K562 (cell line): Measurements from ENCODE around the gene HDLBP. TPM values are rescaled to one million over a fixed set of nuclear protein-coding genes. Genes with fewer than 3 reads are reported as not detected.

Source experiments
- ATAC-seq: fragments of 200-7000 bp; cut with Tn5 transposase; 3 replicates; pipeline ENCODE4 v1.9.1; 2020; ENCODE audit warnings: moderate library complexity
- BruUV-seq: library from RNA; stranded (reverse); fragments of 400-500 nt; replicated peaks from 2 replicates; lab custom pipeline; 2021; lab: Mats Ljungman, UMichigan
- CTCF ChIA-PET: fragments of 300-600 bp; formaldehyde crosslinking; extraction: SDS; loops from one replicate; lab custom pipeline; 2021; ENCODE audit warnings: low intra/inter-chr PET ratio; lab: Yijun Ruan, JAX
- POLR2A ChIA-PET: fragments of 300-600, 350-650 bp; sonication (Branson Sonifier 250); formaldehyde crosslinking; extraction: SDS; loops from one replicate; lab custom pipeline; 2021; ENCODE audit warnings: antibody characterized with exemption, inconsistent platforms; lab: Yijun Ruan, JAX
- DNase-seq, 4 experiments: peaks; one replicate each; pipeline versions ENCODE4 v3.0.0 to v3.0.0-alpha.2; 2011 to 2018; ENCODE audit warnings: low spot score in 3 of 4, mixed read lengths in 3 of 4; ENCODE audit errors: extremely low read depth in 1 of 4
- FAIRE-seq: peaks from 2 replicates; lab custom pipeline; 2011; peaks lifted over from hg19 to GRCh38; lab: Jason Lieb, UNC
- H2AFZ ChIP-seq: 2 replicates; pipeline ENCODE4 v1.6.0; 2011; ENCODE audit warnings: low read depth, low read length, control low read depth, inconsistent platforms
- H3K27ac ChIP-seq: fragments of 200-600 bp; 3 replicates; pipeline ENCODE4 v1.8.0; 2011; ENCODE audit warnings: low read depth, mild to moderate bottlenecking, control low read depth, inconsistent platforms, low read length, moderate library complexity, mixed read lengths; ENCODE audit errors: extremely low read depth
- H3K27me3 ChIP-seq, 2 experiments: fragments of 300-600 bp in 1 of 2; 2 replicates in 1 of 2; 3 replicates in 1 of 2; pipeline versions ENCODE4 v1.6.0 to v1.8.0; 2011; ENCODE audit warnings: inconsistent platforms in 2 of 2, low read length in 2 of 2, mild to moderate bottlenecking in 1 of 2, mixed read lengths in 1 of 2, moderate library complexity in 1 of 2; ENCODE audit not compliant: control insufficient read depth in 2 of 2, insufficient read depth in 2 of 2
- H3K36me3 ChIP-seq: fragments of 300-600 bp; 3 replicates; pipeline ENCODE4 v1.8.0; 2011; ENCODE audit warnings: mild to moderate bottlenecking, low read length, inconsistent platforms; ENCODE audit not compliant: control insufficient read depth, insufficient read depth
- H3K4me1 ChIP-seq, 2 experiments: fragments of 200-600 bp in 1 of 2; replicated peaks in 1 of 2; 2 replicates in 1 of 2; 3 replicates in 1 of 2; pipeline versions ENCODE4 v1.5.1 to v1.8.0; 2011; ENCODE audit warnings: inconsistent platforms in 2 of 2, low read length in 2 of 2, mild to moderate bottlenecking in 1 of 2, mixed read lengths in 1 of 2, moderate library complexity in 1 of 2; ENCODE audit not compliant: control insufficient read depth in 2 of 2, insufficient read depth in 2 of 2
- H3K4me2 ChIP-seq: 2 replicates; pipeline ENCODE4 v1.6.1; 2011; ENCODE audit warnings: low read length, control low read depth, inconsistent platforms, mixed read lengths; ENCODE audit not compliant: insufficient read depth
- H3K4me3 ChIP-seq: fragments of 200-600 bp; sonication (generic), shearing (Covaris generic); 2 replicates; pipeline ENCODE4 v1.5.1; 2016; ENCODE audit warnings: control low read depth, inconsistent platforms
- H3K79me2 ChIP-seq: fragments of 200-600 bp; 3 replicates; pipeline ENCODE4 v1.8.0; 2011; ENCODE audit warnings: low read length, inconsistent platforms; ENCODE audit not compliant: control insufficient read depth, insufficient read depth
- H3K9ac ChIP-seq, 2 experiments: 2 replicates each; pipeline versions ENCODE4 v1.6.0 to v1.6.1; 2011; ENCODE audit warnings: low read depth in 2 of 2, low read length in 2 of 2, control low read depth in 1 of 2, inconsistent platforms in 1 of 2, mild to moderate bottlenecking in 1 of 2, mixed read lengths in 1 of 2; ENCODE audit not compliant: insufficient read depth in 1 of 2
- H3K9me1 ChIP-seq: one replicate; pipeline ENCODE4 v1.6.0; 2011; ENCODE audit warnings: inconsistent platforms, mild to moderate bottlenecking, low read length, moderate library complexity; ENCODE audit not compliant: control insufficient read depth, insufficient read depth
- H3K9me3 ChIP-seq: replicated peaks from 2 replicates; pipeline ENCODE4 v1.5.1; 2011; ENCODE audit warnings: low read depth, low read length, inconsistent platforms; ENCODE audit not compliant: control insufficient read depth, insufficient read depth
- H4K20me1 ChIP-seq: replicated peaks from 2 replicates; pipeline ENCODE4 v1.6.1; 2011; ENCODE audit warnings: low read length, inconsistent platforms, mixed read lengths; ENCODE audit not compliant: control insufficient read depth, insufficient read depth
- CAMTA2 ChIP-seq: fragments of 250-450 bp; sonication (Bioruptor Pico); conservative IDR thresholded peaks from 2 replicates; pipeline ENCODE4 v1.5.1; 2022
- ELF4 ChIP-seq: fragments of 450-650 bp; formaldehyde crosslinking; IDR thresholded peaks from 2 replicates; pipeline ENCODE4 v1.4.0; 2022; ENCODE audit warnings: missing genetic modification characterization
- FOXK1 ChIP-seq: sonication (generic); formaldehyde crosslinking; IDR thresholded peaks from 2 replicates; pipeline ENCODE4 v1.8.0; 2022; ENCODE audit warnings: missing genetic modification reagents, mild to moderate bottlenecking, borderline replicate concordance
- MEF2D ChIP-seq: conservative IDR thresholded peaks from 2 replicates; pipeline ENCODE4 v1.6.1; 2016; ENCODE audit warnings: low read depth, missing genetic modification characterization, missing compliant biosample characterization
- SRF ChIP-seq, 2 experiments: fragments of 250-450, 450-650 bp in 1 of 2; sonication (Bioruptor Pico) in 1 of 2; sonication (generic) in 1 of 2; formaldehyde crosslinking; IDR thresholded peaks; 2 replicates each; pipeline versions ENCODE4 v1.5.0 to v1.5.1; 2020 to 2022; ENCODE audit warnings: mild to moderate bottlenecking in 1 of 2, missing genetic modification reagents in 1 of 2
- TCF7L2 ChIP-seq: fragments of 150-350 bp; IDR thresholded peaks from 2 replicates; pipeline ENCODE4 v1.6.1; 2016; ENCODE audit warnings: low read depth, mild to moderate bottlenecking, low read length, moderate library complexity
- YBX1 ChIP-seq: fragments of 450-650 bp; IDR thresholded peaks from 2 replicates; pipeline ENCODE4 v1.7.1; 2016; ENCODE audit warnings: mild to moderate bottlenecking
- WGBS: fragments of 100-300 bp; shearing (Covaris generic); methylation state at CpG from one replicate; pipeline ENCODE4 v1.1.6; 2016; ENCODE audit warnings: low coverage, mixed read lengths; ENCODE audit not compliant: insufficient coverage; ENCODE audit errors: missing lambda C conversion rate; 5-methylcytosine and 5-hydroxymethylcytosine counted together
- in situ Hi-C: fragments of 300-500 bp; cut with MboI; formaldehyde crosslinking; loops from 4 replicates; pipeline ENCODE4 v1.15.0; 2018; ENCODE audit warnings: inconsistent platforms, mixed read lengths
- intact Hi-C: fragments of 100-400 bp; cut with micrococcal nuclease; formaldehyde crosslinking; loops from 2 replicates; pipeline ENCODE4 v1.14.2; 2022
- polyA plus RNA-seq, 8 experiments: library from polyadenylated mRNA; depleted of rRNA in 4 of 8; stranded (reverse) in 5 of 8; unstranded in 3 of 8; fragments of >200 nt; fragmentation: Nextera tagmentation in 2 of 8; fragmentation: Illumina TruSeq in 1 of 8; extraction: Ambion mirVana in 2 of 8; extraction: Trizol in 1 of 8; gene quantifications; 2 replicates each; pipeline versions ENCODE4 v1.2.1 to v1.2.3, GENCODE V29; 2011 to 2014; ENCODE audit warnings: inconsistent platforms in 1 of 8, missing spikeins in 1 of 8
- total RNA-seq, 7 experiments: library from RNA; depleted of rRNA in 6 of 7; stranded (reverse); fragments of >200 nt in 6 of 7; fragmentation: Illumina TruSeq in 2 of 7; extraction: Trizol in 2 of 7; gene quantifications; 2 replicates each; pipeline versions ENCODE4 v1.2.1 to v1.2.3, GENCODE V29; 2011 to 2021; ENCODE audit warnings: low replicate concordance in 1 of 7
- TF ChIP-seq, protein P1 (sequence below): sonication (generic); formaldehyde crosslinking; IDR thresholded peaks from 2 replicates; pipeline ENCODE4 v1.9.0; 2022; ENCODE audit warnings: mild to moderate bottlenecking, missing genetic modification reagents
- TF ChIP-seq, protein P2 (sequence below): fragments of 250-450 bp; sonication (Bioruptor Pico); IDR thresholded peaks from 2 replicates; pipeline ENCODE4 v1.6.1; 2021; ENCODE audit warnings: mild to moderate bottlenecking

The HDLBP gene
- total and polyA plus RNA-seq, 9 of the 15 experiments (the other 6 are each of a cell fraction or from before 2014, with no cell fraction given), result 24.4 to 378 (median 146) TPM

DNA sequence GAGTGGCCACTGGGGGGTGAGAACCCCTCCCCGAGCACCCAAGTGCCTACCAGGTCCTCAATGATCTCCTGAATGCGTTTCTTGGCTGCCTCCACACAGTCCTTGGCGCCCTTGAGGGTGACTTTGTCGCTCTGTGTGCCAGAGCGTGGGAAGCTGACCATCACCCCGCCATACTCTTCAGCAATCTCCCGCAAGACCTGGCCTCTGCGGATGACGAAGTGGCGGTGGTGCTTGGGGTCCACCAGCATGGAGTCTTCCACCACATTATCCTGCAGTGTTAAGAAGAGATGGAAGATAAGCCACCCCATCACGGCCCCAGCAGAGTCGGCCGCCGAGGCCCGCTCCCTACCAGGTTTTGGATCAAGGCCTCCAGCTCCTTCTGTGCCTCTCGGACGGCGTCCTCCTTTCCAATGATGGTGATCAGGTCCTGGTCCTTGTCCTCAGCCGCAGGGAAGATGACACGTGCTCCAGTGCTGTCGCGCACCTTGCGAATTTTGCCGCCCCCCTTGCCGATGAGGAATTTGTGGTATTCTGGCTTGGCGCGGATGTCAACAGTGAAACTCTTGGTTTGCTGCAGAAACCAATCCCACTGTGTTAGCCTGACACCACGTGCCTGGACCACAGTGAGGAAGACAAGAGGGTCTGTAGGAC, 75.8 kb downstream of the HDLBP start:
- in situ Hi-C loops (no loop called here), intact Hi-C loops (no loop called here)
- H3K4me1 ChIP-seq, result no peaks in the 10 kb centered on the region
- no peaks in the 10 kb centered on the region for H3K79me2 ChIP-seq
- ChIA-PET POLR2A (no interaction called here), CTCF (no interaction called here)
- no peak overlapping the region; a peak in 1 of 4 replicates for H3K9ac ChIP-seq
- no peaks in the 10 kb centered on the region for H3K9me3 ChIP-seq
- DNase-seq (no peak), FAIRE-seq (no peak), ATAC-seq (no peak)
- no peak overlapping the region for H3K4me2 ChIP-seq
- no peaks in the 10 kb centered on the region for H4K20me1 ChIP-seq
- TF ChIP-seq CAMTA2 (CRISPR knock-in tag) (no peak), SRF (CRISPR knock-in tag; IDR thresholded peaks at IDR 0.05) (no peak), TCF7L2 (no peak), FOXK1 (CRISPR knock-in tag) (no peak), MEF2D (tag) (no peak), YBX1 (no peak), ELF4 (CRISPR knock-in tag) (no peak)
- TF ChIP-seq, protein P1, sequence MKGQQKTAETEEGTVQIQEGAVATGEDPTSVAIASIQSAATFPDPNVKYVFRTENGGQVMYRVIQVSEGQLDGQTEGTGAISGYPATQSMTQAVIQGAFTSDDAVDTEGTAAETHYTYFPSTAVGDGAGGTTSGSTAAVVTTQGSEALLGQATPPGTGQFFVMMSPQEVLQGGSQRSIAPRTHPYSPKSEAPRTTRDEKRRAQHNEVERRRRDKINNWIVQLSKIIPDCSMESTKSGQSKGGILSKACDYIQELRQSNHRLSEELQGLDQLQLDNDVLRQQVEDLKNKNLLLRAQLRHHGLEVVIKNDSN (CRISPR knock-in tag), result no peak
- TF ChIP-seq, protein P2, sequence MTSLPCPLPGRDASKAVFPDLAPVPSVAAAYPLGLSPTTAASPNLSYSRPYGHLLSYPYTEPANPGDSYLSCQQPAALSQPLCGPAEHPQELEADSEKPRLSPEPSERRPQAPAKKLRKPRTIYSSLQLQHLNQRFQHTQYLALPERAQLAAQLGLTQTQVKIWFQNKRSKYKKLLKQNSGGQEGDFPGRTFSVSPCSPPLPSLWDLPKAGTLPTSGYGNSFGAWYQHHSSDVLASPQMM (CRISPR knock-in tag), result no peak
- H3K4me3 ChIP-seq, result no peak overlapping the region
- H3K27me3 ChIP-seq, result no peaks in the 10 kb centered on the region
- no peak overlapping the region for H2AFZ ChIP-seq
- WGBS, result 95% methylated on average over 24 of the region's 28 CpGs
- no peaks in the 10 kb centered on the region for H3K9me1 ChIP-seq
- BruUV-seq, result no TSS peak
- H3K27ac ChIP-seq, result no peak overlapping the region
- peaks cover 94% of the 10 kb centered on the region; the same call in 2 of the 3 replicates for H3K36me3 ChIP-seq
